GM06990 (cell line): ENCODE data around the gene PAQR7.

Experiments
- DNase-seq: peaks from one replicate; pipeline ENCODE4 v3.0.0-alpha.2; 2011; ENCODE audit not compliant: insufficient read length; ENCODE audit errors: extremely low read depth
- H3K27me3 ChIP-seq: replicated peaks from 2 replicates; pipeline ENCODE4 v1.6.0; 2011; ENCODE audit warnings: low read length; ENCODE audit not compliant: control insufficient read depth, insufficient read depth
- H3K36me3 ChIP-seq: 2 replicates; pipeline ENCODE4 v1.5.1; 2011; ENCODE audit warnings: low read length; ENCODE audit not compliant: control insufficient read depth, insufficient read depth
- H3K4me3 ChIP-seq: replicated peaks from 2 replicates; pipeline ENCODE4 v1.5.1; 2011; ENCODE audit warnings: low read depth, mild to moderate bottlenecking, control low read depth, low read length
- TF ChIP-seq, protein P1 (sequence below): IDR thresholded peaks from 2 replicates; pipeline ENCODE4 v1.5.1; 2011; ENCODE audit warnings: low read length, control low read depth, mild to moderate bottlenecking, inconsistent platforms; ENCODE audit not compliant: insufficient read depth, poor library complexity, severe bottlenecking

PAQR7 gene

DNA sequence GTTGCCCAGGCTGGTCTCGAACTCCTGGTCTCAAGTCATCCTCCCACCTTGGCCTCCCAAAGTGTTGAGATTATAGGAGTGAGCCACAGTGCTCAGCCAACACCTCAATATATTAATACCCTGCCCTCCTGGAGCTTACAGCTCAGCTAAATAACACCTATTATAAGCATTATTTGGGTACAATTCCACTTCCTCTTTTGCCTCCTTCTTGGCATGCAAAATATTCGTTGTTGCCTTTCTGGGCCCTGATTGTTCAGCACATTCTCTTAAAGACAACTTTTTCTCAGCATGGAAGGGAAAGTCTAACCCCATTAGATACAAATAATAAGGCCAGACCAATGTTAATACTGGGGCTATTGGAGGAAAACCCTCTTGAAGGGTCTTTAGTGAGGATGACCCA lies 2.8 kb downstream of the PAQR7 start:
- Histone ChIP-seq H3K4me3 (no peak overlapping the region), H3K36me3 (no peaks in the 10 kb centered on the region; the same call in 1 of the 2 replicates), H3K27me3 (no peaks in the 10 kb centered on the region)
- TF ChIP-seq, protein P1, sequence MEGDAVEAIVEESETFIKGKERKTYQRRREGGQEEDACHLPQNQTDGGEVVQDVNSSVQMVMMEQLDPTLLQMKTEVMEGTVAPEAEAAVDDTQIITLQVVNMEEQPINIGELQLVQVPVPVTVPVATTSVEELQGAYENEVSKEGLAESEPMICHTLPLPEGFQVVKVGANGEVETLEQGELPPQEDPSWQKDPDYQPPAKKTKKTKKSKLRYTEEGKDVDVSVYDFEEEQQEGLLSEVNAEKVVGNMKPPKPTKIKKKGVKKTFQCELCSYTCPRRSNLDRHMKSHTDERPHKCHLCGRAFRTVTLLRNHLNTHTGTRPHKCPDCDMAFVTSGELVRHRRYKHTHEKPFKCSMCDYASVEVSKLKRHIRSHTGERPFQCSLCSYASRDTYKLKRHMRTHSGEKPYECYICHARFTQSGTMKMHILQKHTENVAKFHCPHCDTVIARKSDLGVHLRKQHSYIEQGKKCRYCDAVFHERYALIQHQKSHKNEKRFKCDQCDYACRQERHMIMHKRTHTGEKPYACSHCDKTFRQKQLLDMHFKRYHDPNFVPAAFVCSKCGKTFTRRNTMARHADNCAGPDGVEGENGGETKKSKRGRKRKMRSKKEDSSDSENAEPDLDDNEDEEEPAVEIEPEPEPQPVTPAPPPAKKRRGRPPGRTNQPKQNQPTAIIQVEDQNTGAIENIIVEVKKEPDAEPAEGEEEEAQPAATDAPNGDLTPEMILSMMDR, result no peak
- DNase-seq, result no peak

DNA sequence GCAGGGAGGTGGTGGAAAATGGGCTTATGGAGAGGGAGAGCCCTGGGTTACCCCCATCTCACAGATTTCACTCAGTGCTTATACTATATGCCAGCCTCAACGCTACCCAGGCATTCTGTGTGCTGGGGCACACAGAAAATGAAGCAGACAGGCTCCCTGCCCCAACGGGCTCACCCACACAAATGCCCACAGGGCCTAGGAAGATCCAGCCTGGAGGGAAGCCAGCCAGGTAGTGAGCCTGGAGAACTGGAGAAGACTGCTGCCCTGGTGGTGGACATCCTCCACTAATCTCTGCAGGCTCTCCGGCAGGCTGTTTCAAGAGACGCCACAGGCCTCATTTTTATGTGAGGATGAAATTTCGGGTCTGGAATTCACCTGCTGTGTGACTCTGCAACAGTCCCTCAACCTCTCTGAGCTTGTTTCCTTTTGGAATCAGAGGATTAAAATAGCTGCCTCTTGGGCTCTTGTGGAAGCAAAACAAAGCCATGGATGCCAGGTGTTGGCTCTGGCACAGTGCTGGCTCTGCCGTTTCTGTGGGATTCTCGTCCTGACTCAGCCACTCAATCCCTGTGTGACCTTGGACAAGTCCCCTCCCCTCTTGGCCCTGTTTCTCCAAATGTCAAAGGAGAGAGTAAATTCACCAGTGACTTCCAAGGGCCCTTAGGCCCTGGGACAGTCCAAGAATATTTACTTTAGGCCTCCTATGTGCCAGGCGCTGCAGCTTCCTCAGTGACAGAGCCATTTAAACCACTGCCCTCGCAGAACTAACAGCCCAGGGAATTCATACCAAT lies 3.6 kb downstream of the PAQR7 start:
- Histone ChIP-seq H3K36me3 (no peaks in the 10 kb centered on the region; the same call in 1 of the 2 replicates), H3K27me3 (no peaks in the 10 kb centered on the region), H3K4me3 (no peak overlapping the region)
- TF ChIP-seq, protein P1, result no peak
- no peak for DNase-seq

DNA sequence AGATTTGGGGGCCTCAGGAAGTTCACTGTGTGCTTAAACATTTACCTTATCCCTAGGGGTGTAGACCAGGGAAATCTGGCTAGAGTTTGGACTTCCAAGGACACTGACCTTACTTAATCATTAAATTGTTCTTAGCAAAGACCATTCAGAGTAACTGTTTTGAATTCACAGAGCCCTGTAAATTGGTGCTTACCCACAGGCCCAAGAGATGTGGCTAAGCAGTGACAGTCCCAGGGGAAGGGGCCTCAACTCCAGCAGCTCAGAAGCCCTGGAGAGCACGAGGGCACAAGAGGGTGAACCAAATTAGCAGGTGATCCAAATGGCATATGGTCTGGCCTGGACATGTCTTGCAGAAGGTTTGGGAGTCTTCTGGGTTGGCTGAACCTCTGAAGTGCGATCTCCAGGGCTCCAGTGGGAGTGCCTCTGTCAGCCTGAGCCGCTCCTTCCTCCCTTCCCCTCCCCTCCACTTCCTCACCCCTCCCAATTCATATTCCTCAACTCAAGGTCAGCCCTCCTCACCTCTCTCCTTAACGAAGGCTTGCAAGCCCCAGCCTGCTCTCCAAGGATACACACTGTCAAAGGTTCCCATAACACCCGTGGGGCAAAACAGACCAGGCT lies 4.3 kb downstream of the PAQR7 start:
- no peak for DNase-seq
- H3K27me3 ChIP-seq, result no peaks in the 10 kb centered on the region
- H3K4me3 ChIP-seq, result no peak overlapping the region
- TF ChIP-seq, protein P1, result no peak
- no peaks in the 10 kb centered on the region; the same call in 1 of the 2 replicates for H3K36me3 ChIP-seq

DNA sequence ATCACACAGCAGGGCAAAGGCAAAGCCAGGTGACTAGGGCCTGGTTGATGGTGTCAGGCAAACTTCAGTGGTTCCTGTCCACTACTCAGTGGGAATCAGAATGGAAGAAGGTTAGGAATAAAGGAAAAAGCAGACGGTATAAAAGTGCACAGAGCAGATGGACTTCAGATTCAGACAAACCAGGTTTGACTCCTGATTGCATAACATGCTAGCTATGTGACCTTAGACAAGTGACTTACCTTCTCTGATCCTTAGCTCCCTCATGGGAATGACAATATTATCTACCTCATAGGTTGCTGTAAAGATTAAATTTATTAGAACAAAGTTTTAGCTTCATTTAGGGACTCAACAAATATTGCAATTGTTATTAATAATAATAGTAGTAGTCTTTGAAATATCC lies 4.9 kb downstream of the PAQR7 start:
- H3K4me3 ChIP-seq, result no peak overlapping the region
- TF ChIP-seq, protein P1, result no peak
- DNase-seq, result no peak
- H3K27me3 ChIP-seq, result no peaks in the 10 kb centered on the region
- no peaks in the 10 kb centered on the region; the same call in 1 of the 2 replicates for H3K36me3 ChIP-seq

DNA sequence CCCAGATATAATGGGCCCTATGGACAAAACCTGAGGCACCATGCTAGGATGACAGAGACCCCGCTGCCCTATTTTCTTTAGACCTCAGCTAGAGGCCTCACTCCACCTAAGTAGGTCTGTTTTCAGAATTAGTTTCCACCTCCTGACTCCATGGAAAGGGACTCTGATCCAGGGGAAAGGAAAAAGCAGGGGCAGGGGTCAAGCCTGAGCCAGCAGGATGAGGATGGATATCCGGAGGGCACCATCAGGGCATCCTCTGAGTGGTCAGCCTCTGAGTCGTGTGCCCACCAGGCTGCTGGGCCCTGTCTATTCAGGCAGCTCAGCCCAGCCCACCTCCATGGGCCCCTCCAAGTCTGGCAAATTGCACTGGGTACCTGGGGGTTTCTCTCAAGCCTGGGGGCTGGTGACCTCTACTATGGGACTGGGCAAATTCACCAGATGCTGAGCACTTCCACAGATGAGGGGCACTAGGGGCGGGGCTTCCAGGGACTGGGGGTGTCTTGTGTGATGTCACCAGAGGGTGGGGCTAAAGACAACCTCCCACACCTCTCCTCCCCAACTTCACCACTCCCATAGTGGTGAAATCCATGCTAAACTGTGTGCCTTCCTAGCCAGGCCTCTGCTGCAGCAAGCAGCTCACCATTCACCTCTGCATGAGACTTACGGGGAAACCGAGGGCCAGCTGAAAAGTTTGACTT lies 5.5 kb downstream of the PAQR7 start:
- DNase-seq, result no peak
- no peak overlapping the region for H3K4me3 ChIP-seq
- H3K27me3 ChIP-seq, result no peaks in the 10 kb centered on the region
- TF ChIP-seq, protein P1, result no peak
- no peaks in the 10 kb centered on the region; the same call in 1 of the 2 replicates for H3K36me3 ChIP-seq
